ENCODE measurements around the gene PHYHD1.

DNA sequence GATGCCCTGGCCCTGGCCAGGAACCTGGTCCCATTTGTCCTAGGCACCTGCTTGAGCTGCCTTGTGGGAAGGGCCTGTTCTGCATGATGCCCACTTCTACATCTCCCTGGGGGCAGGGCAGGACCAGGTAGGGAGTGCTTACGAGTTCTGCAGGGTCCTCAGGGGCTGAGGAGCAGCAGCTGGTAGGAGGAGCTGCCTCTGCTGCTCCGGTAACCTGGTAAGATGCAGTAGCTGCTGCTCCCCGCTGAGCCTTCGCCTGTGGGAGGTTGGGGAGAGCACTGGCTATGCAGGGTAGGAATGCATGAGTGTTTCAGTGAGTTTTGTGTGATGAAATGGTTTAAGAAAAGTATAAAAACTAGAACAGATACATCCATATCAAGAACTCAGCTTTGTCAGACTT lies 25.2 kb upstream of the PHYHD1 start:
- TF ChIP-seq, protein P1, sequence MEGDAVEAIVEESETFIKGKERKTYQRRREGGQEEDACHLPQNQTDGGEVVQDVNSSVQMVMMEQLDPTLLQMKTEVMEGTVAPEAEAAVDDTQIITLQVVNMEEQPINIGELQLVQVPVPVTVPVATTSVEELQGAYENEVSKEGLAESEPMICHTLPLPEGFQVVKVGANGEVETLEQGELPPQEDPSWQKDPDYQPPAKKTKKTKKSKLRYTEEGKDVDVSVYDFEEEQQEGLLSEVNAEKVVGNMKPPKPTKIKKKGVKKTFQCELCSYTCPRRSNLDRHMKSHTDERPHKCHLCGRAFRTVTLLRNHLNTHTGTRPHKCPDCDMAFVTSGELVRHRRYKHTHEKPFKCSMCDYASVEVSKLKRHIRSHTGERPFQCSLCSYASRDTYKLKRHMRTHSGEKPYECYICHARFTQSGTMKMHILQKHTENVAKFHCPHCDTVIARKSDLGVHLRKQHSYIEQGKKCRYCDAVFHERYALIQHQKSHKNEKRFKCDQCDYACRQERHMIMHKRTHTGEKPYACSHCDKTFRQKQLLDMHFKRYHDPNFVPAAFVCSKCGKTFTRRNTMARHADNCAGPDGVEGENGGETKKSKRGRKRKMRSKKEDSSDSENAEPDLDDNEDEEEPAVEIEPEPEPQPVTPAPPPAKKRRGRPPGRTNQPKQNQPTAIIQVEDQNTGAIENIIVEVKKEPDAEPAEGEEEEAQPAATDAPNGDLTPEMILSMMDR (IDR thresholded peaks at IDR 0.05): no peak
- TF ChIP-seq POLR2A (IDR thresholded peaks at IDR 0.05): no peak
